GM12801 (cell line): Measurements from ENCODE around the gene PON1.

Experiments
- CTCF ChIP-seq: IDR thresholded peaks from one replicate; pipeline ENCODE4 v1.5.1; 2011; ENCODE audit warnings: control low read depth; ENCODE audit not compliant: insufficient read length; ENCODE audit errors: extremely low read depth

The PON1 gene

GRCh38 chr7:95279417-95279816 is 44.9 kb downstream of the PON1 start:
- TF ChIP-seq CTCF: no peak

GRCh38 chr7:95276114-95276513 is 48.2 kb downstream of the PON1 start:
- TF ChIP-seq CTCF: no peak

GRCh38 chr7:95269640-95270039 is 54.7 kb downstream of the PON1 start:
- TF ChIP-seq CTCF: no peak

GRCh38 chr7:95267754-95268153 is 56.6 kb downstream of the PON1 start:
- TF ChIP-seq CTCF: no peak

GRCh38 chr7:95265634-95266033 is 58.7 kb downstream of the PON1 start:
- TF ChIP-seq CTCF: no peak

- TF ChIP-seq CTCF: no peak
Observed at GRCh38 chr7:95264363-95264891, 59.9 kb downstream of the PON1 start.

GRCh38 chr7:95263785-95264362 is 60.5 kb downstream of the PON1 start:
- no peak for TF ChIP-seq CTCF
